HG03442 (cell line): ENCODE data around the gene YEATS2.

Source experiments
- ATAC-seq: cut with Tn5 transposase; IDR thresholded peaks from one replicate; pipeline ENCODE4 v1.9.1; 2021; ENCODE audit warnings: mild to moderate bottlenecking, moderate library complexity; ENCODE audit not compliant: unreplicated experiment

Gene YEATS2

GRCh38 chr3:183810643-183811594, 113.3 kb downstream of the YEATS2 start:
- no peak for ATAC-seq

- no peak for ATAC-seq
Measured at GRCh38 chr3:183811638-183812037, 114.0 kb downstream of the YEATS2 start.

GRCh38 chr3:183812761-183813445, 115.3 kb downstream of the YEATS2 start:
- ATAC-seq: no peak

GRCh38 chr3:183814240-183814639, 116.6 kb downstream of the YEATS2 start:
- no peak for ATAC-seq

- ATAC-seq: no peak
Measured at GRCh38 chr3:183815563-183815940, 118.0 kb downstream of the YEATS2 start.

- no peak for ATAC-seq
Measured at GRCh38 chr3:183815951-183816475, 118.4 kb downstream of the YEATS2 start.

- no peak for ATAC-seq
Measured at GRCh38 chr3:183816681-183817510, 119.3 kb downstream of the YEATS2 start.

GRCh38 chr3:183817639-183818038, 120.0 kb downstream of the YEATS2 start:
- ATAC-seq: no peak

- ATAC-seq: no peak
Measured at GRCh38 chr3:183818041-183818620, 120.5 kb downstream of the YEATS2 start.

- ATAC-seq: no peak
Measured at GRCh38 chr3:183818706-183819624, 121.4 kb downstream of the YEATS2 start.

GRCh38 chr3:183819831-183820230, 122.2 kb downstream of the YEATS2 start:
- no peak for ATAC-seq

- no peak for ATAC-seq
Measured at GRCh38 chr3:183822631-183823030, 125.0 kb downstream of the YEATS2 start.

- no peak for ATAC-seq
Measured at GRCh38 chr3:183823963-183824362, 126.4 kb downstream of the YEATS2 start.

GRCh38 chr3:183824761-183825455, 127.3 kb downstream of the YEATS2 start:
- peak; percentile 27 for ATAC-seq

- ATAC-seq: peak; percentile 48
Measured at GRCh38 chr3:183825456-183826161, 128.0 kb downstream of the YEATS2 start, which contains the start of gene MAP6D1. MAP6D1 (minus strand) TSS chr3:183825577; CDS start chr3:183825547, 30 bp downstream.

GRCh38 chr3:183826448-183827250, 129.1 kb downstream of the YEATS2 start:
- ATAC-seq: no peak

- no peak for ATAC-seq
Measured at GRCh38 chr3:183827809-183828537, 130.4 kb downstream of the YEATS2 start.
